Skeletal muscle satellite cell (primary cell): ENCODE data around the gene ANKRD34C. TPM values are rescaled to one million over a fixed set of nuclear protein-coding genes. Genes with fewer than 3 reads are reported as not detected.

ENCODE experiments used
- H3K27me3 ChIP-seq: 2 replicates; pipeline ENCODE4 v1.7.0; 2013; ENCODE audit warnings: low read length; ENCODE audit not compliant: control insufficient read depth, insufficient read depth
- H3K36me3 ChIP-seq: 2 replicates; pipeline ENCODE4 v1.7.0; 2013; ENCODE audit warnings: mild to moderate bottlenecking, control low read depth, low read length; ENCODE audit not compliant: insufficient read depth
- H3K4me1 ChIP-seq: 2 replicates; pipeline ENCODE4 v1.7.0; 2013; ENCODE audit warnings: low read length; ENCODE audit not compliant: control insufficient read depth, insufficient read depth
- H3K4me2 ChIP-seq: 2 replicates; pipeline ENCODE4 v1.7.0; 2013; ENCODE audit warnings: mild to moderate bottlenecking, low read length
- H3K4me3 ChIP-seq: 2 replicates; pipeline ENCODE4 v1.7.0; 2013; ENCODE audit warnings: low read length
- H3K9ac ChIP-seq: 2 replicates; pipeline ENCODE4 v1.7.0; 2013; ENCODE audit warnings: mild to moderate bottlenecking, low read depth, low read length, moderate library complexity
- H3K9me3 ChIP-seq: replicated peaks from 2 replicates; pipeline ENCODE4 v1.7.0; 2013; ENCODE audit warnings: mild to moderate bottlenecking, control low read depth, low read length
- total RNA-seq: library from RNA; depleted of rRNA; stranded (reverse); fragments of >200 nt; gene quantifications from 2 replicates; pipeline ENCODE4 v1.2.3, GENCODE V29; 2012; rRNA removed

The ANKRD34C gene
- total RNA-seq = not detected in 2 replicates

- H3K4me1 ChIP-seq = no peaks in the 10 kb centered on the region
- H3K36me3 ChIP-seq = no peaks in the 10 kb centered on the region
- peaks cover 52% of the 10 kb centered on the region for H3K27me3 ChIP-seq
- no peak within 1 kb of the TSS for H3K4me2 ChIP-seq
- no peak within 1 kb of the TSS for H3K9ac ChIP-seq
- H3K9me3 ChIP-seq = no peaks in the 10 kb centered on the region
- H3K4me3 ChIP-seq = no peak within 1 kb of the TSS
These were observed at the start of gene ANKRD34C for GRCh38 chr15:79282371-79283251. ANKRD34C (plus strand) TSS chr15:79282722; CDS start chr15:79293285, 10,563 bp downstream.

GRCh38 chr15:79233236-79233635, 49.3 kb upstream of the ANKRD34C start:
- no peaks in the 10 kb centered on the region for H3K9me3 ChIP-seq
- no peaks in the 10 kb centered on the region for H3K36me3 ChIP-seq
- no peak overlapping the region for H3K4me2 ChIP-seq
- no peak overlapping the region for H3K9ac ChIP-seq
- no peaks in the 10 kb centered on the region for H3K4me1 ChIP-seq
- peaks cover 5% of the 10 kb centered on the region for H3K27me3 ChIP-seq
- no peak overlapping the region for H3K4me3 ChIP-seq

GRCh38 chr15:79240036-79240435, 42.5 kb upstream of the ANKRD34C start:
- Histone ChIP-seq H3K9ac (no peak overlapping the region), H3K27me3 (no peaks in the 10 kb centered on the region), H3K36me3 (no peaks in the 10 kb centered on the region)

GRCh38 chr15:79243723-79244122, 38.8 kb upstream of the ANKRD34C start:
- no peaks in the 10 kb centered on the region for H3K4me1 ChIP-seq
- H3K9ac ChIP-seq = no peak overlapping the region
- H3K9me3 ChIP-seq = no peaks in the 10 kb centered on the region
- H3K4me3 ChIP-seq = no peak overlapping the region
- no peak overlapping the region for H3K4me2 ChIP-seq
- H3K27me3 ChIP-seq = no peaks in the 10 kb centered on the region
- H3K36me3 ChIP-seq = no peaks in the 10 kb centered on the region

More at GRCh38 chr15:79240036-79240435, 42.5 kb upstream of the ANKRD34C start:
- H3K4me1 ChIP-seq = no peaks in the 10 kb centered on the region
- no peaks in the 10 kb centered on the region for H3K9me3 ChIP-seq
- H3K4me2 ChIP-seq = no peak overlapping the region
- no peak overlapping the region for H3K4me3 ChIP-seq

- no peak overlapping the region for H3K9ac ChIP-seq
- no peaks in the 10 kb centered on the region for H3K4me1 ChIP-seq
- H3K4me2 ChIP-seq = no peak overlapping the region
- no peaks in the 10 kb centered on the region for H3K27me3 ChIP-seq
- H3K36me3 ChIP-seq = no peaks in the 10 kb centered on the region
- no peaks in the 10 kb centered on the region for H3K9me3 ChIP-seq
- H3K4me3 ChIP-seq = no peak overlapping the region
These were observed 37.6 kb upstream of the ANKRD34C start for GRCh38 chr15:79244876-79245275.

- Histone ChIP-seq H3K27me3 (peaks cover 5% of the 10 kb centered on the region), H3K4me2 (no peak overlapping the region), H3K4me1 (no peaks in the 10 kb centered on the region), H3K9me3 (no peaks in the 10 kb centered on the region), H3K4me3 (no peak overlapping the region), H3K9ac (no peak overlapping the region), H3K36me3 (no peaks in the 10 kb centered on the region)
These were observed 34.3 kb upstream of the ANKRD34C start for GRCh38 chr15:79248183-79248582.

GRCh38 chr15:79257454-79257853, 25.1 kb upstream of the ANKRD34C start:
- Histone ChIP-seq H3K4me3 (no peak overlapping the region), H3K36me3 (no peaks in the 10 kb centered on the region)

GRCh38 chr15:79261836-79262235, 20.7 kb upstream of the ANKRD34C start:
- Histone ChIP-seq H3K36me3 (no peaks in the 10 kb centered on the region), H3K27me3 (peaks cover 5% of the 10 kb centered on the region), H3K9ac (no peak overlapping the region), H3K9me3 (no peaks in the 10 kb centered on the region), H3K4me1 (no peaks in the 10 kb centered on the region), H3K4me2 (no peak overlapping the region), H3K4me3 (no peak overlapping the region)

More at GRCh38 chr15:79257454-79257853, 25.1 kb upstream of the ANKRD34C start:
- H3K9me3 ChIP-seq = no peaks in the 10 kb centered on the region
- H3K4me2 ChIP-seq = no peak overlapping the region
- H3K4me1 ChIP-seq = no peaks in the 10 kb centered on the region
- H3K9ac ChIP-seq = no peak overlapping the region
- H3K27me3 ChIP-seq = peaks cover 5% of the 10 kb centered on the region

GRCh38 chr15:79265167-79265566, 17.4 kb upstream of the ANKRD34C start:
- Histone ChIP-seq H3K4me1 (no peaks in the 10 kb centered on the region), H3K9me3 (no peaks in the 10 kb centered on the region), H3K4me3 (no peak overlapping the region), H3K27me3 (peaks cover 12% of the 10 kb centered on the region), H3K36me3 (no peaks in the 10 kb centered on the region), H3K4me2 (no peak overlapping the region), H3K9ac (no peak overlapping the region)

- Histone ChIP-seq H3K4me1 (no peaks in the 10 kb centered on the region), H3K4me2 (no peak overlapping the region), H3K36me3 (no peaks in the 10 kb centered on the region), H3K27me3 (peaks cover 12% of the 10 kb centered on the region), H3K9me3 (no peaks in the 10 kb centered on the region), H3K4me3 (no peak overlapping the region), H3K9ac (no peak overlapping the region)
These were observed 16.4 kb upstream of the ANKRD34C start for GRCh38 chr15:79265987-79266579.

GRCh38 chr15:79283252-79284048, 928 bp downstream of the ANKRD34C start:
- peak overlapping the region; percentile 70 for H3K4me2 ChIP-seq
- no peak overlapping the region for H3K4me3 ChIP-seq
- H3K9me3 ChIP-seq = no peaks in the 10 kb centered on the region
- H3K4me1 ChIP-seq = no peaks in the 10 kb centered on the region
- no peak overlapping the region for H3K9ac ChIP-seq
- H3K27me3 ChIP-seq = peaks cover 52% of the 10 kb centered on the region
- no peaks in the 10 kb centered on the region for H3K36me3 ChIP-seq
